Stimulated activated naive CD4-positive, alpha-beta T cell treated with Interleukin-2 at 50 U/mL for 16 hours (primary cell): ENCODE data around the gene RAD51B.

Experiments used
- DNase-seq: peaks from one replicate; lab custom pipeline; 2025; lab: John Stamatoyannopoulos, UW

Gene RAD51B

GRCh38 chr14:68532496-68532895 is 712.9 kb downstream of the RAD51B start:
- no peak for DNase-seq

DNA sequence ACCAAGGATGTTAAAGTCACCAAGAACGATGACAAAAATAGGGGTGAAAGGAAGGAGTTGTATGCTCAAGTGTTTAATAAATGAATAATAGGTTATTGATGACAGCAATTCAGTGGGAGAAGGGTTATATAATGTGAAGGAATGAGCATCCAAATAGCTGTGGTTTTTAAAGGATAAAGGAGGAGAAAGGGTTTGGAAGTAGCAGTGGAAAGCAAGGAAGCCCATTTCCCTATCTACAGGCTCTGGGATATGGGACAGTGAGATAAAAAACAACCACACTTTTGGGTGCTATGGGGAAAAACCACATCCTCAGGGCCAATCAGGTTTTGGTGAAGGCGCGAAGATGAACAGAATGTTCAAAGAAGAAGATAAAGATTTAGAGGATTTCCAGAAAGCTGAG is 714.7 kb downstream of the RAD51B start:
- no peak for DNase-seq

GRCh38 chr14:68535404-68536017 is 715.9 kb downstream of the RAD51B start:
- no peak for DNase-seq

DNA sequence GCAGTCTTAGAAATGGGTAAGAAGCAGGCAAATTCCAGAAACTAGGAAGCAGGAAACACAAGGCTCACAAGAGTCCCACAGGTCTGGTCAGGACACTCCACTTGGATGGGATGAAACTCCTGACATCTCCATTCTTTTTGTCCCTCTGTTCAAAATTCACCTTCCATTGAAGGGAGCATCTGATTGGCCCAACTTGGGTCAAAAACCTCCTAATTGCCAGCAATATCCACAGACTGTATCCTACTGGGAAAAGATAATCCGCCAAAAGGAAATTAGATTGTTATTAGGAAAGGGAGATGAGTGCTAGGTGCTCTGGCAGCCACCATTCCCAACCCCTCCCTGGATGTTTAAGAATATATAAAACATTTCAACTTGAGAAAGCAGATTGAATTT is 716.4 kb downstream of the RAD51B start:
- DNase-seq: no peak

DNA sequence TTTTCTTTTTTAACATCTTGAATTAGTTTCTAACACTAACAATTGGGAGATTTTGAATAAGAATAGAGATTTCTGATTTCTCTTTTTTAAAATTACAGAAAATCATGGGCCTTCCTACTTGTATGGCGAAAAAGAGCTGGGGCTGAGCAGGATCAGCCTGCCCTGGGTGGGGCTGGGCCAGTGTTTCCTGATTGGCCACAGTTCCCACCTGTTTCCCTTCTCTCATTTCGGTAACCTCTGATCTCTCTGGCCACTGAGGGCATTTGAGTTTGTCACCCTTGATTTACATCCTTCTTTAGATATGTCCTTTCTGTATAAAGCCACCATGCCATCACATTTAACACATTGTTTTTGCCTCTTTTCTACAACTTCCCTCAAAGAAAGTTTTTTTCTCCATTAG is 719.1 kb downstream of the RAD51B start:
- no peak for DNase-seq

GRCh38 chr14:68539241-68539737 is 719.7 kb downstream of the RAD51B start:
- DNase-seq: no peak

- DNase-seq: no peak
These were observed 720.2 kb downstream of the RAD51B start for GRCh38 chr14:68539789-68540188.

DNA sequence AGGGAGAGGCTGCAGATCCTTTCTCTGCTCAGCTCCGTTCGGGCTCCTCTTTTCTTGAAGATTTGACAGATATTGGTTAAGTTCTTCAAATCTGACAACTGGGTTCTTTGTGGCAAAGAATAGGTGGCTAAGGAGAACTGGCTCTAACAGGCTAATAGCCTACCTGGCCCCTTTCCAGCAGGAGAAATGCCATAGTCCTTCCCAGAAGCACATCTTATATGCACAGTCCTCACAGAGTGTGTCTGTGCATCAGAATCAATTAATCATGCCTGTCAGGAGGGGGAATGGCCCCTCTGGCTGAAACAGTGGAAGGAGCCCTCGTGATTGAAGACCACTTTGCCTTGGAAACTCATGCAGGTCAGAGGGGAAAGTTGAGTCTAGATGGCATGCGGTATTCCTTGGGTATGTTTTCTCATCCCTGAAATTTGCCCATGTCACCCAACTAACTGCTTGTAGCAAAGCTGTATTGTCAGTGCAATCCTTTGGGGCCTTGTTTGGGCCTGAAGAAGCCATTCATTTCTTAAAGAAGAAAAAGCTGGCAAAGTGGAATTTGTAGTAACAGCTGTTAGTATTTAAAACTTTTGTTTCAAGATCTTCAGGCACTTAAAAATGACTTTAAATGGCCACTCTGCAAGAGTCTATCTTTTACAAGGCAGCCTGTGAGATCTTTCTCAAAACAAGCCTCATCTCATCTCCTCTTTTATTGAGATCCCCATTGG is 721.8 kb downstream of the RAD51B start:
- DNase-seq: no peak

DNA sequence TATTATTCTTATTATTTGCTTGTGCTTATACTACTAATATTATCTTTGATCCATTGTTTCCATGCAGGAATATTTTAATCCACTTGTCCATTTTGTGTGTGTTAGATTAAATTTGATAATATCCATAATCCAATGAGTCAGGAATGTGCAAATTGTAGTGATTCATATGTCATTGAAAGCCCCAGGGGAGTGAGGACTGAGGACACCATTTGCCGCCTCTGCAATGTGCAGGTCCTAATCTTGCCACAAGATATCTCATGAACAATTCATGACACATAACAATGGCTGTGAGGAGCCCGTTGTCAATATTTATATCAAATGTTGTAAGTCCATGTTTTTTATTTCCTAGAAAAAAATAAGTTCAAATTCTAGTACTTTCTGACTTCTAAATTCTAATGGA is 722.8 kb downstream of the RAD51B start:
- DNase-seq: no peak

DNA sequence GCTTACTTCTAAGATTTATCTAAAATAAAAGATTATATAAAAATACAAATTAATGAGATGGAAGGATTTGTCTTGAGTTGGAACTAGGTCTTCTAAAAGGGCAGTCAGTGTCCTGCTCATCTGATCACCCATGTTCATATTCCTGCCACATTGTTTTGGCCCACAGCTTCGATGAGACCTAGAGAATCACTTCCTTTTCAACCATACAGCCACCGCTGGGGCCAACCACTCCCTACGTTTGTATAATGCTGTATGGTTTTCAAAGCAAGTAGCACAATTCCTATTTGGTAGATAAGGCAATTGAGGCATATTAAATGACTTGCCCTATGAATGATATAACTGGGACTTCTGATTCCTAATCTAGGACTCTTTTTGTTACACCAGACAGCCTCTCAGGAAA is 723.9 kb downstream of the RAD51B start:
- no peak for DNase-seq

DNA sequence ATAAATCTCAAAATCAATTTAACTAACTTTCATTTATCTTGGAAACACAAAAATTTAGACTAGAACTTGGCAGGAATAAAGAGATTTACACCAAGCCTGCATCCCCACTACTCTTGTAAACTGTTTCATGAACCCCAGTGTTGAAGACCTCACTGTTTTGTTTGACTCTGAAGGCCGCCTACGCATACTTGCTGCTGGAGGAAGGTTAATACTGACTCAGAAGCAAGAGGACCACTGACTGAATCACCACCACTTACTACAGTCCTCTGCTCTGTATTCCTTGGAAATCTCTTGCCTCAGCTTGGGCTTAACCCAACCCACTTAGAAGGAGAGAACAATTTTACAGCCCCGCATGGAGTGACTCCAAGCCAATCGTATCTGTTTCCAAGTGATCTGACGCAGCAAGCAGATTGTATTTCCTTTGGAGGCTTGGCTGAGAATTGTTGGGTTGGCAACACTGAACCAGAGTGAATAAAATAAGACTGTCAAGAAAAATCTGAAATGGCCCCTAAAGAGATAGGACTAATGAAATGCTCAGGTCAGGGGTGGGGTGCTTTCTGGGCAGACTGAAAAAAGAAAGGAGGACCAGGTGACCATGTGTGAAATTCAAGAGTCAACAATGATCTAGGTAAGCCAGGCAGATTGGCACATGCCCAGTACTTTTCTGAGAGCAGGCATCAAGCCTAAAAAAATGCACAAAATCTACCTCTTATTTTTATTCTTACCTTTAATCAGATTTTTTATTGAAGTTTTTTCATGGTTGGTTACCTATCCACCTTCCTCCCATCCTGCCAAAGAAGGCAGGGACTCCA is 724.7 kb downstream of the RAD51B start:
- no peak for DNase-seq

DNA sequence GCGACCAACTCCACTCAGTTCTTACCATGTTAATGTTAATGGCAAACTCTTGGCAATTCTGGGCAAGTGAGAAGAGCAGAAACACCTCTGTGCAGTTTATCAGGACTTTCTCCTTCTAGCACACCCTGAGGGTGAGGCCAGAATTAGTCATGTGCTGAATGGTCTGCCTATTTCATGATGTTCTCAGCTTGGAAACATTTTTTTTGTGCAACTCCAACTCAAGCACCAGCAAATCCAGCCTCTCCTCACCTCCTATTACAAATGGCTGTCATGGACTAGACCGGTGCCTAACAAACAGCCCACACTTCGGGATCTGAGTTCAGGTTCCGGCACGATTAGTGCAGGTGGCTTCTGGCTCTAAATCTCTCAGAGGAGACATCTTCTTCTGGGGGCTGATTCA is 727.3 kb downstream of the RAD51B start:
- no peak for DNase-seq

DNA sequence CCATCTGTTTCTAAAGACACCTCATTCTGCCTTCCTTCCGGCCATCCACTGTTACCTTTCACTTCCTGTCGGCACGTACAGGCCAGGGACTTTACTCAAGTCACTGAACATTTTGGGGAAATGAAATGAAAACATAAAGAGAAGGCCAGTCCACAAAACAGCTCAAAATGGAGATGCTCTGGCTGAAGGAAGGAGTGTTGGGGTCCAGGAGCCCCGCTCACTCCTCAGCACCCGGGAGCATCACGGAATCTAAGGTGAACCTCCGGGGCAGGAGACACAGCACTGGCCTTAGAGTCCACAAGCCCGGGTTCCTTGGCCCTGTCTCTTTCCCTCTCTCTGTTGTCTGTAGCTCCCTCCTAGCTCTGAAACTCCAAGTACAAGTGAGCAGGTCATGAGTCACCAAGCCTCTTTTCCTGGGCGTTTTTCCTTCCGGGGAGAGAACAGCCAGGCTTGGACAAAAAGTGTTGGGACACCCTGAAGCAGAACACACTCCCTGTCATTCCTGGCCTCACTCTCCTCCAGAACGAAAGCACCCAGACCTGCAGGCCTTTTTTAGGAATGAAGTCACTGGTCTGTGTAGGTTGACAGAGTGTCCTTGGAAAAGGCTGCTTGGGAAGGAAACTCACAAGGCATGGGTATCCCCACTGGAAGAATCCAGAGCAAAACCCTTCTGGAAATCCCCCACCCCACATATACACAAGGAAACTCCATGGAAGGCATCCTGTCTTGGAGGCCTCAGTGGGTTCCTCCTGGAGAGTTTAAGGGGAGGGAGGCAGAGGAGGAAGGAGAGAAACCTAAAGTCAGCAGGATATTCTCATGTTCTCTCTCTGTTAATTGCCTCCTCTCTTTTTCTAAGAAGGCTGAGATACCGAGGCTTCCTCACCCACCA is 728.0 kb downstream of the RAD51B start:
- no peak for DNase-seq

GRCh38 chr14:68548194-68549076 is 728.9 kb downstream of the RAD51B start:
- DNase-seq: no peak

DNA sequence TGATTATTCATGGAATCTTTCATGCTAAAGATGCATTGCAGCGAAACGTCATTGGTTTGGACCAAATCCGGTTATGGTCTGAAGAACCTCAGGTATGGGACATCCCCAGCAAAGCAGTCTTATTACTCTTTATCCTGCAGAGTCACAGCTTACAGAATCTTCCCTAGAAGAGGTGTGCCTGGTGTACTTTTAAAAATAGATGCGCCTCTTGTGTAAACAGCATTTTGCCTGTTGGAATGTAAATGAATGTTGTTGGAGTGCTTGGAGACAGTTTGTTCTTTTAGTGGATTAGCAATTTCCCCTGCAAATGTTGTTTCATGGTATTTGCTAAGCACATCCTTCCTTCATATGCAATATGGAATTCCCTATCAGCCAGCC is 730.7 kb downstream of the RAD51B start:
- DNase-seq: no peak

GRCh38 chr14:68551045-68551683 is 731.6 kb downstream of the RAD51B start:
- DNase-seq: no peak

DNA sequence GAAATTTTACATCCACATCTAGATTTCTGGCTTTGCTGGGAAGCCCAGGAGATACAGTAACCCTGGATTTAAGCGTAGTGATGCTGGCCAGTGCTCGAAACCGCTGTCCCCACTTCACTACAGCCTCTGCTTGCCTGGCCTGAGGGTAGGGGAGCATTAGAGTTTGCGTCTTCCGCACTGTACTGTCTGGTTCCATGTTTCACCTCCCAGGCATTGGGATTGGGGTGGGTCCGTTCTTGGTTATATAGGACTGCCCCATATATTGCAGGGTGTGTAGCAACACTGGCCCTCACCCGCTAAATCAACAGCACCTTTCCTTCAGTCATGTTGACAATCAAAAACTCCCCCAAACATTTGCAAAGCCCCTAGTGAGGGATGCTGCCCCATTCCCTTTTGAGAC is 732.5 kb downstream of the RAD51B start:
- no peak for DNase-seq

DNA sequence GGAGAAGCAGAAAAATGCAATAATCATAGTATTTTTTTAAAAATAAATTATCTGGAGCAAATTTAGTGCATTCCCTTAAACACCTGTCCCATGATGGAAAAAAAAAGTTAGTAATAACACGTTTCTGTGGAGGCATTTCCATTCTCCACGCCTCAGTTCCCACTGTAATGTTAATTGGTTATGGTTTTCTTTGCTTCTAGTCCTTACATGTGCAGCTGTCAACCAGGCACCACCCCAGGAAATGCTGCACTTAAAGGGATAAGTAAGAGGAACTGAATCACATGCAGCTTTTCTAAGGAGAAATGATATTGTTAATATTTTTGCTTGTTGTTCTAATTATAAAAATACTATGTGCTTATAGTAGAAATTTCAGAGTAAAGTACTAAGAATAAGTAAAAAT is 733.0 kb downstream of the RAD51B start:
- DNase-seq: no peak

DNA sequence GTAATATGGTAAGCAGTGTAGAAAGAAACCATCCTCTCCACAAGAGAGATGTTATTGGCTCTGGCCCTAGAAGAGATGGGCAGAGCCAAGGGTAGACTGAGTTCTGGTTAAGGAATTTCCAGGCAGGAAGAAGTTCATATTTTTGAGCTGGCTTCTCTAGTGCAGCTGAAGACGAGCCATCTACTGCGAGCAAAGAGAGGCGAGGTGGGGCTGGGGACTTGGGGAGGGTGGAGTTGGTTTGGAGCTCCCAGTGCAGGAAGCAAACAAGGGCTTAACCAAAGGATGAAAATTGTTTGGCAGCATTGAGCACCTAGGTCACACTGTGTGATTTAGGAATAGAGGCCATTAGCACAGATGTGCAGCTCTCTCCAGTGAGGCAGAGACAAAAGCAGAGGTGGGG is 733.7 kb downstream of the RAD51B start:
- DNase-seq: no peak

GRCh38 chr14:68554231-68554630 is 734.7 kb downstream of the RAD51B start:
- no peak for DNase-seq

GRCh38 chr14:68556253-68556652 is 736.7 kb downstream of the RAD51B start:
- DNase-seq: no peak
